ENCODE measurements around the gene GUSB. TPM values are rescaled to one million over a fixed set of nuclear protein-coding genes. Genes with fewer than 3 reads are reported as not detected.

The GUSB gene
- total RNA-seq, 1 experiment from 2014 or later, result 65.6 TPM

DNA sequence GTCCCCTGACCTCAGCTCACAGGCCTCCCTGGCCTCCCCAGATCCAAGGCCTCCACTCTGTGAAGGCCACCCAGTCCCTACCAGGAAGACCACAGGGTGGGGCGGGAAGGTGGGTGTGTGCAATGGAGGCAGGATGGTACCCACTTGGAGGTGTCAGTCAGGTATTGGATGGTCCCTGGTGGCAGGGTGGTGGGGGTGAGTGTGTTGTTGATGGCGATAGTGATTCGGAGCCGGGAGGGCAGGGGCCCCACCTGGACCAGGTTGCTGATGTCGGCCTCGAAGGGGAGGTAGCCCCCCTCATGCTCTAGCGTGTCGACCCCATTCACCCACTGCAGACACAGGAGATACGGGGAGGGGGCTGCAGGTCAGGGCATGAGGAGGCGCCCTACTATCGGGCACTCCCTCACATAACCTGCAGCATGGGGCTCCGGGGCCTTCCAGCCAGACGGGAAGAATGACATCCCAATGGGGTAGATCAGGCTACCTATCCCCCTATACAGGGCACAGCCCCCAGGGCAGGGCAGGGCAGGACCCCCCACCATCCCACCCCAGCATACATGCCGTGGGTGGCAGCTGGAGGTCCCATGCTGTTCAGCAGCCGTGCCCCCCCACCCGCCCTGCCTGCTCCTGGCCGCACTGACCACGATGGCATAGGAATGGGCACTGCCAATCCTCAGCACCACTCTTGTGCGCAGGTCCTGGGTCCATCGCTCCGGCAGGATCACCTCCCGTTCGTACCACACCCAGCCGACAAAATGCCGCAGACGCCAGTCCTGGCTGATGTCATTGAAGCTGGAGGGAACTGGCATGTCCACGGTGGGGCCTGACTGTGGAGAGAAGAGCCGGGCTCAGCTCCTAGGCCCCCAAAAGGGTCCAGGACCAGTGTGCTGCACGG lies 2.2 kb downstream of the GUSB start:
- H3K9me3 ChIP-seq (ENCODE audit: low read depth, low read length, poor library complexity, severe bottlenecking), result no peaks in the 10 kb centered on the region
- peaks cover 24% of the 10 kb centered on the region for H3K36me3 ChIP-seq (ENCODE audit: insufficient read depth, low read length, poor library complexity, severe bottlenecking)
- H3K27me3 ChIP-seq (replicated peaks; ENCODE audit: insufficient read depth, low read depth, low read length, poor library complexity), result no peaks in the 10 kb centered on the region
- TF ChIP-seq EZH2 (IDR thresholded peaks at IDR 0.05; ENCODE audit: borderline replicate concordance, low read depth, low read length, poor library complexity, severe bottlenecking) (no peak), CTCF (conservative IDR thresholded peaks at IDR 0.05; ENCODE audit: low read depth, low read length) (no peak)
- ChIA-PET CTCF (no interaction called here), POLR2A (ENCODE audit: low non-redundant PET) (no interaction called here)
- intact Hi-C loops (cut with micrococcal nuclease; ENCODE audit: unreplicated experiment), result no loop called here
- no peak overlapping the region for H3K27ac ChIP-seq (ENCODE audit: low read depth, low read length, poor library complexity, severe bottlenecking)
- peak overlapping the region; percentile 70 for H3K4me3 ChIP-seq (ENCODE audit: low read depth, low read length, poor library complexity, severe bottlenecking)
- no peak for DNase-seq (ENCODE audit: low spot score)
- BruUV-seq (replicated peaks), result no TSS peak
- H3K4me1 ChIP-seq (ENCODE audit: insufficient read depth, low read length, poor library complexity, severe bottlenecking), result peaks cover 4% of the 10 kb centered on the region

DNA sequence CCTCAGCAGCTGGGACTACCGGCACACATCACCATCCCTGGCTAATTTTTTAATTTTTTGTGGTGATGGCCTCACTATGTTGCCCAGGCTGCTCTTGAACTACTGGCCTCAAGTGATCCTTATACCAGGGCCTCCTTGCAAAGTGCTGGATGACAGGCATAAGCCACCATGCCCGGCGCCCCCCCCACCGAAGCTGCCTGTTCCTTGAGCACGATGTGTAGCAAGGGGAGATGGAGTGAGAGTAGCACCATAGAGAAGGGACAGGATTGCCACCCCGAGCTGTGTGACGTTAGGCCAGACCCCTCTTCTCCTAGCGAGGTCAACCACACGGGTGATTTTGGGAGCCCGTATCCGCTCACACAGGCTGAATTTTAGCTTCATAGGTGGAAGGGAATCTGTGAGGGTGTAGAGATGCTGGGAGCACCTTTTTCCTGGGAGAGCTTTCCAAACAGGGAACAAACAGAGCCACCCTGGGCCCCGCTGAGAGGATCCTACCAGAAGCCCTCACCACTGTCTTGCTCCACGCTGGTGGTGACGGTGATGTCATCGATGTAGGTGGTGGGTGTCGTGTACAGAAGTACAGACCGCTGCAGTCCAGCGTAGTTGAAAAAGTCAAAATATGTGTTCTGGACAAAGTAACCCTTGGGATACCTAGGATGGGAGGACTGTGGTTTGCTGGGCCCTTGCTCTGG lies 3.0 kb downstream of the GUSB start:
- peaks cover 4% of the 10 kb centered on the region for H3K4me1 ChIP-seq (ENCODE audit: insufficient read depth, low read length, poor library complexity, severe bottlenecking)
- peaks cover 32% of the 10 kb centered on the region for H3K36me3 ChIP-seq (ENCODE audit: insufficient read depth, low read length, poor library complexity, severe bottlenecking)
- TSS peak; percentile 9 for BruUV-seq (replicated peaks)
- H3K9me3 ChIP-seq (ENCODE audit: low read depth, low read length, poor library complexity, severe bottlenecking), result no peaks in the 10 kb centered on the region
- no peak overlapping the region for H3K27ac ChIP-seq (ENCODE audit: low read depth, low read length, poor library complexity, severe bottlenecking)
- H3K27me3 ChIP-seq (replicated peaks; ENCODE audit: insufficient read depth, low read depth, low read length, poor library complexity), result no peaks in the 10 kb centered on the region
- no peak for DNase-seq (ENCODE audit: low spot score)
- H3K4me3 ChIP-seq (ENCODE audit: low read depth, low read length, poor library complexity, severe bottlenecking), result no peak overlapping the region
- intact Hi-C loops (cut with micrococcal nuclease; ENCODE audit: unreplicated experiment), result no loop called here
- ChIA-PET POLR2A (ENCODE audit: low non-redundant PET) (no interaction called here), CTCF (interaction anchor here (0.7 kb wide), 1 partner anchor 52 kb away, joined by 4 read pairs; no protein-coding TSS in a partner anchor)
- no peak for TF ChIP-seq CTCF (conservative IDR thresholded peaks at IDR 0.05; ENCODE audit: low read depth, low read length)
- no peak for TF ChIP-seq EZH2 (IDR thresholded peaks at IDR 0.05; ENCODE audit: borderline replicate concordance, low read depth, low read length, poor library complexity, severe bottlenecking)

GRCh38 chr7:65976659-65977196 lies 5.3 kb downstream of the GUSB start:
- Histone ChIP-seq H3K4me1 (ENCODE audit: insufficient read depth, low read length, poor library complexity, severe bottlenecking) (no peaks in the 10 kb centered on the region), H3K9me3 (ENCODE audit: low read depth, low read length, poor library complexity, severe bottlenecking) (no peaks in the 10 kb centered on the region), H3K4me3 (ENCODE audit: low read depth, low read length, poor library complexity, severe bottlenecking) (no peak overlapping the region), H3K27ac (ENCODE audit: low read depth, low read length, poor library complexity, severe bottlenecking) (no peak overlapping the region), H3K36me3 (ENCODE audit: insufficient read depth, low read length, poor library complexity, severe bottlenecking) (peaks cover 55% of the 10 kb centered on the region), H3K27me3 (replicated peaks; ENCODE audit: insufficient read depth, low read depth, low read length, poor library complexity) (no peaks in the 10 kb centered on the region)
- BruUV-seq (replicated peaks), result no TSS peak
- POLR2A ChIA-PET (ENCODE audit: low non-redundant PET), result no interaction called here
- TF ChIP-seq EZH2 (IDR thresholded peaks at IDR 0.05; ENCODE audit: borderline replicate concordance, low read depth, low read length, poor library complexity, severe bottlenecking) (no peak), CTCF (conservative IDR thresholded peaks at IDR 0.05; ENCODE audit: low read depth, low read length) (no peak)
- no peak for DNase-seq (ENCODE audit: low spot score)
- intact Hi-C loops (cut with micrococcal nuclease; ENCODE audit: unreplicated experiment), result no loop called here
- CTCF ChIA-PET, result no interaction called here

All from A673 (cell line).